Measurements from ENCODE around the gene SELENOS.
A peak's percentile ranks its signal among the peaks of the same experiment; 100 is the strongest.
"Not testable (repeated sequence)": the region's sequence is repeated elsewhere in the genome, so short reads cannot be mapped to it uniquely, and the experiment has no call there.

SELENOS gene

DNA sequence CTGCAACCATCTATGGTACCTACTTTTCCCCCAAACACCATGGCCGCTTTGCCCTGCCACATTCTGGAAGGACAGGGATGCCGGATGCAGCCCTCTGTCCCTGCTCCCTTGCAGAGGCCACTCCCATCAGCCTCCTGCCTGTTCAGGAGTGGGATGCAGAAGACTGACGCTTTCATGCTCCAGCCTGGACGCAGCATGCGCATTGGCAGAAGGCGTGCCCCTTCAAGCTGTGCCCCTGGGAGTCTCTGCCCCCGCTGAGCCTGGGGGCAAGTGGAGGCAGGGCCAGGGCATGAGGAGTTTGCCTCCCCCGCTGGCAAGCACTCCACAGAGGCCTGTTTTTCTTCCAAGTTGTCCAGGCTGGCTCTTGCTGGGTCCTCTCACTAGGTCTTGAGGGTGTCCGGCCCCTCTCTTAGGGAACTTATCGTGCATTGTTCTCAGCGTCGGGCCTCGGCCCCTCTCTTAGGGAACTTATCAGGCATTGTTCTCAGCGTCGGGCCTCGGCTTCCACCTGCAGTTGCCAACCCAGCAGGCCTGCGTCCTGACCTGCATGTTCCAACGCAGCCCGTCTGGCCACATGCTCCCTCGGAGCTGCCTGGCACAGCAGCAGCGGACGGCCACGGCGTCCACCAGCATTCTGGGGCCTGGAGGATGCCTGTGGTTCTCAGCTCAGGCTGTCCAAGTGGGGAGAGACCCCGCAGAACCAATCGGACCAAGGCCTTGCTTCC lies 32.3 kb upstream of the SELENOS start:
- no peak for DNase-seq

DNA sequence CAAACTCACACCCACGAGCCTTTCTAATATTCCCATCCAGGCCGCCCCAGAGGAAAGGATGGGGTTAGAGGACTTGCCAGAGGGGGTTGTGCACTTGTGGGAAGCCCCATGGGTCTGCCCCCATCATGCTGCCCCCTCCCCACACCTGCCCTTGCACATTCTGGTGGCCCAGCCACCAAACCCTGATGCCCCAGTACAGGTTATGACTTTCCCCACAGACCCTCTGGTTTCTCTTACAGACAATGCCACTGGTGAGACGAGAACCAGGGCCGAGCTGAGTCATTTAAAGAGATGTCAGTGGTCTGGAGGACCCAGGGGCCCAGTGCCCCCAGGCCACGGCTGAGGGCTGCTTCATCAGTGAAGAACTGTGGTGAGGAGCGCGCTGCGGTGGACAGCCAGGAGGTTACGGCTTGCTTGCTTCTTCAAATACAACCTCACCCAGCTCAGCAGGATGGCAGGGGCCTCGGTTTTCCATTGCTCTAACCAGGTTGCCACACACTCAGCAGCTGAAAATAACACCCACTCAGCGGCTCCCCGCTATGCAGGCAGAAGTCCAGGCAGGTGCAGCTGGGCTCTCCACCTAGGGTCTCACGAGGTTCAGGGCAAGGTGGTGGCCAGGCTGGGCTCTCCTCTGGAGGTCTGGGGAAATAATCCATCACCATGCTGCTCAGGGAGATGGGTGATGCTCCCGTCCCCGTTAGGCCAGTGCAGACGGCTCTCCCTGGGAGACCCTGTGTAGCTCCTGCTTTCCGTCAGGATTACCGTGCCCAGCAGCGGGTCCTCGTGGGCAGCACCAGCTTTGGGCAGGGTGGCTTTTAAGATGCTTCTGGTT lies 31.5 kb upstream of the SELENOS start:
- no peak for DNase-seq

DNA sequence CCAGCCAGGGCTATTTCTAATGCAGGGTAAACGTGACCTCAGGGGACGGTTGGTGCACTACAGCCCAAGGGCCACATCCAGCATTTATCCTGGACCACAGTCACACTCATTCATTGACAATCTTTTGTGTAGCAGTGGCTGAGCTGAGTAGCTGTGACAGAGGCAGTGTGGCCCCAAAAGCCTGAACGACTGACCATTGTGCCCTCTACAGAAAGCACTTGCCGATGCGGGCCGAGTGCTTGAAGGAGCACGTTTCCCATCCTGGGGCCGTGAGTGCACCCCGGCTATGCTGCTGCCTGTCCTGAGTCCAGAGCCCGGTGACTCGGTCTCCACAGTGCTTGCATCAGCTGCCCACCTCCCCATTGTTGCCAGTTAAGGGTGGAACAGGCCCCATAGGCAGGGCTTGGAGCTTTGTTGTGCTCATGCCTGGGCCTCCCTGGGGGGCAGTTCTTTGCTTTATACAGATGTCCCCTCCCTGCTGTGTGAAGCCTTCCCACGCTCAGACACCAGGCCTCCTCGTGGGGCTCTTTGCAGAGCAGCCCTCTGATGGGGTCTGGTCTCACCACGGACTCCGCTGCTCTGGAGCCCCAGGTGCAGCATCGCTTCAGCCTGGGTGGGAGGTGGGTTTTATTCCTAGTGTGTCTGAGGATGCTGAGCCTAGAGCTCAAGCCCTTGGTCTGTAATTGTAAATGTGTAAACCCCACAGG lies 30.8 kb upstream of the SELENOS start:
- DNase-seq, result no peak

DNA sequence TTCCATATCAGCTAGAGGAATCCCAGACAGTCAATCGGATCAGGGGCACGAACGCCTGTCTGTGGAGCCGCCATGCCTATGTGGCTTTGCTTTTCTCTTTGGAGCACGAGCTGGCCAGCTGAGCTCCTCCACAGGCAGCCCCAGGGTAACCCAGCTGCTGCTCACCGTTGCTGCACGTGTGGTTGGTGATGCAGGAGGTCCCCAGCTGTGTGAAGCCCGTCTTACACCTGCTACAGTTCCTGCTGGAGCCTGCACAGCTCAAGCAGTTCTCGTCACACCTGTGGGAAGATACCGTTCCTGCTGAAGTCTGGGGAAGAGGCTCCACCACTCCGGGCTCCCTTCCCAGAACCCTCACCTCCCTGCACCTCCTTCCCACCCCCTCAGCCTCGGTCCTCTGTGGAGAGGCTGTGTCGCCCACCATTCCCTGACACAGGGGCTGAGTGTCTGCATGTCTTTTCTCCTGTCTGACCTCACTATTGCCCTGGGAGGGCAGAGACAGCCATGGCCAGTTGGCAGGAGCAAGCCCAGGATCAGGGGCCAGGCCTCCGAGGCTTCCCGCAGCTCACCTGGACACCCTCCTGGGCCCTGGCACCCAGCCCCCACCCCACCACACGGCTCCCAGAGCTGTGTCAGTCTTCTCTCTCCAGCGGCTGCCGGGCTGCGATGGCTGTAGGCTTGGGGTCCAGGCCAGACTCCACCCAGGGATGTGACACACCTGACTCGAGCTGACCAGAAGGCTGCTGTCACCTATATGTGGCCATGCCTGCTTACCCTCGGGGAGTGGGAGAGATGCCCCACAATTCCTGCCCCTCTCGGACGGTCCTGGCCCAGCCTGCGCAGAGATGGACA lies 30.0 kb upstream of the SELENOS start:
- DNase-seq, result peak; percentile 50

DNA sequence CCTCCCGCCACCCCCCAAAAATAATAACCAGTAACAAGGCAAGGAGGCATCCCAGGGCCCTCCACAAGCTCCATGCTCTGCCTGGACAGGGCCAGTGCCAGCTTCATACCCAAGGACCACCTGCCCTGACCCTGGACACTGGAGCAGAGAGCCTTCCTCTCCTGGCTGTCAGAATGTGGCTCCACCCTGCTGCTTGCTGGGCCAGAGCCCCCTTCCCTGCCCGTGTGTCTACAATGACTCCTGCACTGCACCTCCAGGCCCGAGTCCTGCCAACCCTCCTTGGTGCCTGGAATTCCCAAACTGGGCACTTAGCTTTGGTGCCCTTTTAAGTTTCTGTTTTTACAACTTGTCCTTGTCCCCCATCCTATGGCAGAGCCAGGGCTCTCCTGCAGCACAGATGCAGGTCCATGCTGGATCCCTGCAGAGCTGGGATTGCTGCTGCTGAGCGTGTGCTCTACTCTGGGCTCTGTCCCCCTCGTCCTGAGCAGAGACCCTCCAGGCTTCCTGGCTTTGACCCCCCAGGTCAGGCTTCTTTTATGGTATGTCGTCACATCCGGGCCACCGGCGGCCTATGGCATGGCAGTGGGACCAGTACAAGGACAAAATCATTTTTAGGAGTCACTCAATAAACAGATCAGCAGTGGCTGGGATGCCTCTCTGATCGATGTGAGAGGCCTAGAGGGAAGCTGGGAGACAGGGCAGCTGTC lies 29.2 kb upstream of the SELENOS start:
- no peak for DNase-seq

DNA sequence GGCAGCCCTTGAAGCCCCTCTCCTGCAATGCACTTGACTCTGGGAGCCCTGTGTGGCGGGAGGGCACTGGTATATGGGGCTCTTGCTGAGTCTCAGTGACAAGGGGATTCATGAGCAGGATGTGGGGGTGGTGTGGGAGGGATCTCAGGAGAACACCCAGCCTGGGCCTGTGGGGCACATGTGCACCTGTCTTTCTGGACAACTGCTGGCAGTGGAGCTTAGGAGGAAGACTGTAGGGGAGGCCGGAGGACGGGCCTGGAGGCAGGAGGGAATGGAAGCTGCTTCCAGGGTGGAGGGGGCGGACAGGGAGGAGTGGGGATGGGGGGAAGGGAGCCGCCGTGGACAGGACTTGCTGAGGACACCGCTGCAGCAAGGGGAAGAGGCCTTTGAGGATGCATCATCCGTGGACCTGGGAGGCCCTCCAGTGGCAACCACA lies 28.6 kb upstream of the SELENOS start:
- DNase-seq, result no peak

DNA sequence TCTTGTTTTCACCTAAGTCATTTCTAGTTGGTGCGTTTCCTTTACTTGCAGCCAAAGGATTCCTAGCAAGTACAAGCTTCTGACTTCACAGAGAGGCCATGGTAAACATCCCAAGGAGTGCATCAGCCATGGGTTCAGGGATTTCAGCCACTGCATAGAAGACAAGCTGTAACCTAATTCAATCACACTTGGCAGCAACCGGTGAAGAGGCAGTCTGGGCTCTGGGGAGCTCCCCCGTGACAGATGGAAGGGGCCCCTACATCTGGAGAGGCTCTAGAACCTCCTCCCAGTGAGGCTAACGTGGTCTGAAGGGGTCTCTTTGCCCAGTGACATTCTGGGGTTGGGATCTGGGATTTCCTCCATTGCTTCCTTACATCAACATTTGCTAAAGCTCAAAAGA lies 26.1 kb upstream of the SELENOS start:
- no peak for DNase-seq

DNA sequence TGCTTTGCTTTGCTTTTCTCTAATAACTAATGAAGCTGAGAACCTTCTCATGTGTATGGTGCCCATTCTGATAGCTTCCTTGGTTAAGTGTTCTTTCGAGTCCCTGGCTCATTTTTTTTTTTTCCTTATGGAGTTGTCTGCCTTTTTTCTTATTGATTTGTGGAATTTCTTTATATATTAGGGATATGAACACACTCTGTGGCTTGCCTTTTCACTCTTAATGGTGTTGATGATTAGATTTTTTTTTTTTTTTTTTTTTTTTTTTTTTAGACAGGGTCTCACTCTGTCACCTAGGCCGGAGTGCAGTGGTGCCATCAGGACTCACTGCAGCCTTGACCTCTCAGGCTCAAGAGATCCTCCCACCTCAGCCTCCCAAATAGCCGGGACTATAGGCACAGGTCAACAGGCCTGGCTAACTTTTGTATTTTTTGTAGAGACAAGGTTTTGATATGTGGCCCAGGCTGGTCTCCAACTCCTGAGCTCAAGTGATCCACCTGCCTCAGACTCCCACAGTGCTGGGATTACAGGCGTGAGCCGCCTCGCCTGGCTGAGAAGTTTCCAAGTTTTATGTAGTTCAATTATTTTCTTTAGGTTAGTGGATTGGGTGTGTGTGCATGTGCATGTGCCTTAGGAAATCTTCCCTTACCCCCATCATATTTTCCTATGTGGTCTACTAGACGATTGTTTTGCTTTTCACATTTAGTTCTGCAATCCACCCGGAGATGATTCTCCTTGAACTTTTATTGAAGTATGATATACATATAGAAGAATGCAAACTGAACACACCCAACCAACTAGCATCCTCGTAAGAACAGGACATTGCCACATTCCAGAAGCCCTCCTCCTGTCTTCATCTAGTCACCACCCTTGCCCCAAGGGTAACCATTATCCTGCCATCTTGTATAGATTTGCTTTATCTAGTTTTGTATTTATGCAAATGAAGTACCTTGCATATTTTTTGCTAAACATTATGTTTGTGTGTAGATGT lies 19.4 kb upstream of the SELENOS start:
- DNase-seq, result no peak

DNA sequence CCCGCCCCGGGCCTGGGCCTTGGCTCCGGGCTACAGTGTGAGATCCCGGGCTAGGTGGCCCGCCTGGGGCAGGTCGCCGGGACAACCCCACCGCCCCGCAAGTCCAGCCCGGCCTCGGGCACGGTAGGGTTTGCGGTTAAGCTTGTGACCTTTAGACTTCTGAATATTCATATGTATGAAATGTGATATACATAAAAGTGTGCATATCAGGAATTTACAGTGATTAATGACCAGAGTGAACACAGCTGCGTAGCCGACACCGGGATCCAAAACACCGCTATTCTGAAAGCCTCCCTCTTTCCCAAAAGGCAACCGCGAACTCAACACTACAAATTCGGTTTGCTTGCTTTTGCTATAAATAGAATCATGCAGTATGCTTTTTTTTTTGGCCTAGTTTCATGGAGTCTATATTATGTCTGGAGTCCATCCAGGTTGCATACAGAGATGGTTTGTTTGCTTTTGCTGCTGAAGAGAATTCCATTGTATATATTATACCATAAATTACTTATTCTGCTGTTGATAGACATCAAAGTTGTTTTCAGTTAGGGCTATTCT lies 18.4 kb upstream of the SELENOS start:
- no peak for DNase-seq

DNA sequence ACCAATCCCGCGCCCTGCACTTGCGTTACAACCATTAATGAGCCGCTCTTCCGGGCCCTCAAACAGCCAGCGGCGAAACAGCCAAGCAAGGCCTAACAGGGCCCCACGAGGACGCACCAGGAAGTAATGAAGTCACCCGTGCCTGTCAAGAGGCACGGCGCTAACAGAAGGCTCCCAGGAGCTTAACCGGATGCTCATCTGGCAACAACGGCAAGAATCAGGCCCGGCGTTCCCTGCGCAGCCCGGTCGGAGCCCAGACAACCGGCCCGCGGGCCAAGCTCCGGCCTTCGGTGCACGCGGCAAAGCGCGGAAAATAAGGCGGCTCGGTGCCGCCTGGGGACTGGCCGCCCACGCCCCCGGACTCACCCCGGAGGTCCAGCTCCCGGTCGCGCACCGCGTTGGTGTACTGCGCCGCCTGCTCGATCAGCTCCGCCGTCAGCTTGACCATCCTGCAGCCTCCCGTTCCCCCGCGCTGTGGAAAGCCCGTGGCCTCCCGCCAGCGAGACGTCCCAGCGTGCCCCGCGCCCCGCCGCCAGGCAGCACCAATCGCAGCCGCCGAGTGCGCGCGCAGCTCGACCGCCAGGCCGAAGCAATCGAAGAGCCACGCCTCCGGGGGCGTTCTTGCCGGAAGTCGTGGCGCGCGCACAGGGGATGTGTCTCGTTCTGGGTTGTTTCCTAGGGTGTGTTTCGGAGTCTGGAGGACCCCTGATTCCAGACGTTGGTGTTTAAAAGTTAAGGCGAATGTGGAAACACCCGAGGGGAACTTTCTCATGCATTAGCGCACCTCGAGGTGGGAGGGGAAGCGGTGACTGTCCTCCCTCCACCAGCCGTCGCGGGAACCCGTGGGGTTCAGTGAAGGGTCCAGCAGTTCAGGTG lies 17.7 kb upstream of the SELENOS start, which contains the start of gene SNRPA1:
TSS of gene SNRPA1 (minus strand) at position 518 of the 876 bp plus-strand sequence. CDS start at position 448, 70 bp downstream.
- DNase-seq, result peak; percentile 98

DNA sequence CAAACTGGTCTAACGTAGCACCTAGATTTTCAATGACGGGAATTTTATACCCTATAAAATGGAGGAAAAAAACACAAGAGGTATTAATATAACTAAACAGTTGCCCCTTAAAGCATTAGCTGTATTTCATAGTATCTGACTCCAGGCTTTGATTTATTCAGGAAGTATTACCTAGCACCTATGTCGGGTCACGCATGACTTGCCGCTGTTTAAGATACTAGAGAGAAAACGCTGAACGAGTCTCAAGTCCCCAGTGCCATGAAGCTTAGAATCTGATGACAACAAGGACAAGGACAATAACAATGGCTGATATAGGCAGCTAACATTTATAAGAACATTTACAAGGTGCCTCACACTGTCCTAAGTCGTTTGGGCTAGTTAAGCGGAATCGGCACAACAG lies 15.8 kb upstream of the SELENOS start:
- DNase-seq, result no peak

DNA sequence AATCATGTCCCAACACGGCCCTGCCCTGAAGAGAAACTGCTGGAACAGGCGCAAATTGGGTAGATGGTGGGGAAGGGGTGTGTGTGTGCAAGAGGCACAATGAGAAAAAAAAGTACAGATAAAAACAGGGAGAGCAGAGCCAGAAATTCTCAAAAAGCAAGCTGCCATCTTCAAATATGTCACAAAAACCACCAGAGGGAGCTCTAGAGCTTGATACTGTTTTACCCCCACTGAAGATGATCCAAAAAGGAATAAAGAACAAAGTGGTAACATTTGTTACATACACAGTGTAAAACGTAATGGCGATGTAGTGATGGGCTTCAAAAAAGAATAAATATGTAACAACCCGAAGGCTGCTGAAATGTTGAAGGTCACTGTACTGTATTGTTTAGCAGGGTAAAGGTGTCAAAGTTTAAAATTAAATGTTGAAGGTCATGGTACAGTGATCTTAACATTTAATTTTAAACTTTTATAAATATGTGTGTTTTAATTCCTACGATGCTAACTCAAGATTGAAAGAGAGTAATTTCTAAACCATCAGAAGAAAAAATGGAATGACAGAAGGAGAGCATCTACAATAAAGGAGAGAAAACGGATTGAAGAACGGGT lies 11.7 kb upstream of the SELENOS start:
- DNase-seq, result peak; percentile 70

DNA sequence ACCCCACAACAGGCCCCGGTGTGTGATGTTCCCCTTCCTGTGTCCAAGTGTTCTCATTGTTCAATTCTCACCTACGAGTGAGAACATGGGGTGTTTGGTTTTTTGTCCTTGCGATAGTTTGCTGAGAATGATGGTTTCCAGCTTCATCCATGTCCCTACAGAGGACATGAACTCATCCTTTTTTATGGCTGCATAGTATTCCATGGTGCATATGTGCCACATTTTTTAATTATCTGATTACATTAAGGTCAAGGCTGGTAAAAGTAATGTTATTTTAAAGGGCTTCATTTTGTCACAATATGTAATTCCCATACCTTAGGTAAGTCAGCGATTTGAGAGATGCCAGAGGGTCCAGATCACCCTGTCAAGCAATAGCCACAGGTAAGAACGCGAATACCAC lies 10.1 kb upstream of the SELENOS start:
- DNase-seq, result not testable (repeated sequence)

DNA sequence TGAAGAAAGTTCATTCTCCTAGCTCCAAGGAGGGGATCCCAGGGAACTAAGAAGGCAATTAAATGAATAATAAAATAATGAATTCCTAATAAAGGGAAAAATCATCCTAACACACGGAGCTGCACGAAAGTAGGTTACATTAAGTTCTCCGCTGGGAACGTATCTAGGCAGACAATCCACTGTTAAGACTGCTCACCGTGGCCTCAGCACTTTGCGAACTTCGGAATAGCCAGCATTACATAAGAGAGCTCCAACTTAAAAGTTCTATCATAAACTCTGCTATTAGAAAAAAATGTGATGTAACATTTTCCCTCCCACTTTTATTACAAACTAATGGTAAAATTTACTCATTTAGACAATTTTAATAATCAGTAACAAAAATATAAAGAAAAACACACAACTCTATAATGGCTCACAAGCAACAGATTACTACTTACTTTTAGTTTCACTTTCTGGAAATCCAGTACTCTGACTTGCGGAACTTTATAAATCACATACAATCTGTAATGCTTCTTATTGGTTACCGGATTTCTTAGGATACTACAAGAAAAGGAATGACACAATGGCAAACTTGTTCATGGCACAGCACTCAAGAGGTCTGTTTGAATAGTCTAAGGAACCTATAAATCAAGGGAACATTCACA lies 9.3 kb upstream of the SELENOS start:
- DNase-seq, result no peak

DNA sequence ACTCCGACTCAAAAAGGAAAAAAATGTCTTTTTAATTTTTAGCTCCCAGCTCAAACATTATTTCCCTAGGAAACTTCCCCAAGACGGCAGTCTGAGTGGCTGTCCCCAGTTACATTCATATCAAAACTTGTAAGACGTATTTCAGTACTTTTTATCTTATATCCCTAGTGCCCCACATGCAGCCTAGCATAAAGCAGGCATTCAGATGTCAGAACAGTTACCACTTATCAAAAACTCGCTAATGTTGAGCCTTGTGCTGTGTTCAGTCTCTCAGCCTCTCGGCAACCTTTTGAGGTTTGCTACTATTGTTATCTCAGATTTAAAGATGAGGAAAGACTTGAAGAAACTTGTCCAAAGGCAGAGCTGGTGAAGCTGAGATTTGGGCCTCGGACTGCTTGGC lies 6.6 kb upstream of the SELENOS start:
- DNase-seq, result no peak

DNA sequence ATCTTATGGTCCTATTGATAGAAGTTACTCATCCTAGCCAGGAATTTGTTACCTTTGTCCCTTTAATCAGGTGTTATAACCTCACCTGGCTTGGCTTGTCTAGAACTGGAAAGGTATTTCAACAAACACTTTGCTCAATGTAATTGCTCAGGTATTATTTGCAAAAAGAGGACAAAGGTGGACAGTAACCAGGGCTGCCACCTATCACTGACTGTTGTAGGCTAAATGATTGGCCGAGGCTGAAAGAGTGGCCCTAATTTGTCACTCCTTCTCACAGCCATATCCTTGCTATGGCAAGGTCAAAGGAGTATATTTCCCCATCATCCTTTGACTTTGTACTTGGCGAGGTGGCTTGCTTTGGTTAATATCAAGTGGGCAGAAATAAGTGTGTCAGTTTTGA lies 2.7 kb upstream of the SELENOS start:
- no peak for DNase-seq

DNA sequence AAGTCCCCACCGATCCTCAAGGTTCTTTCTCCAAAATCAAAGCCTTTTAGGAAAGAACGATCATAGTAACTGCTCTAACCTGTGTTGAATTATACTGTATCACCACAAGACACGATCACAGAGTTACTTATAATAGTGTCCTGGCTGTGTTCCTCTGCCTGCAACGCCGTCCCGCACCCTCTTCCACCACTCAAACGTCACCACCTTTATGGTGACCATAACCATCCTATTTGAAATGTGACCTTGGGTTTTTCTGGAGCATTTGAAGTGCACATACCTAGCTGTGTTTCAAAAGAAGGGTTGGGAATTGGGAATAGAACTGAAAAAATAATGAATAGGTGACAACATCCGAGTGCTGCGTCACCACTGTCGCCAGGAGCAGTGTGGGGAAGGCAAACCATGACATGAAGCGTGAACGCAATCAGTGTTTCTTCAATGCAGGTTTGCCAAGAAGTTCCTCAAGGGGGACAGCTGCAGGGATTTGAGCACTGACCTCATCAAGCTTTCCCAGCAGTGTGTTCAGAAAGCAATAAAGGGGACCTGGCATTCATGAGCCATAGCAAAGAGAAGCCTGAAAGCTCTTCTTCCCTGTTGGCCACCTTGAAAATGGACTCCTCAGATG lies 769 bp upstream of the SELENOS start:
- peak; percentile 13 for DNase-seq
